Measurements from ENCODE around the gene COX19. TPM values are rescaled to one million over a fixed set of nuclear protein-coding genes. Genes with fewer than 3 reads are reported as not detected.
"Not testable (repeated sequence)": the region's sequence is repeated elsewhere in the genome, so short reads cannot be mapped to it uniquely, and the experiment has no call there.

Gene COX19
- total and polyA plus RNA-seq, 5 experiments from 2014 or later, result 19.3 to 49.0 (median 21.5) TPM

DNA sequence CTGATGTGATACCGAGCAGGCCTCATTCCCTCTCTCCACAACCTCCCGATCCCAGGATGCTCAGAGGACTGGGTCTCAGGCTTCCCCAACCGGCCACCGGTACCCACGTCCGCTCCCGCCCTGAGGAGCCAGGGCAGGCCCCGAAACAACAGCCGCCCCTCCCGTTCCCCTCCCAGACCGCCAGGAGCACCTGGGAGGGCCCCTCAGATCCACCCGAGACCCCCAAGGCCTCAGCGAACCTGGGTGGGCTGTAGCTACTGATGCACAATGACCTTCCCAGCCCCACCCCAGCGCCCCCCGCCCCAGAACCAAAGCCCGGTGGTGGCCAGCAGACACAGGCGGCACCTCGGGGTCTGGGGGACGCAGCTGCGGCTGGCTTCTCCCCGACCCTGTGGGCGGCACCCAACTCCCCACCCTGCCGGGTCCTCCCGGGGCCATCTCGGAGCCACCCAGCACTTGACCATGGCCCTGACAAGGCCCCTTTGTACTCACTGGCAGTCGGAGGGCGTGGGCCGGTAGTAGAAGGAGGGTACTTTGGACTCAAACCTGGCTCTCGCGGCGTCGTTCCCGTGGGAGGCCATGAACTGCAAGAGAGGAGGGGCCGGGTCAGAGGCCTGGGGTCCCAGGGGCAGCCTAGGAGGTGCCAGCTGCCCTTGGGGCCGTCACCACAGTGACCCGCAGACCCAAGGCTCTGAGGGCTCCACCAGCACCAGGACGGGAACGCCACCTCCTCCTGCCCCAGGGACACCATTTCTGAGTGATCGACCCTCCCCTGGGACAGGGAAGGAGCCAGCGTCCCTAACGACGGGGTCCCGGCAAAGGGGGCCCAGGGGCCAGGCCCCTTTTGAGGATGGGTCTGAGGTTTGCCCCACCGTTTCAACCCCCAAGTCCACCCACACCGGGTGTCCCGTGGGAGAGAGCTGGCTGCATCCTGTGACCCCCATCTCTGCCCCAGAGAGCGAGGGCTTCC, 49.0 kb downstream of the COX19 start:
- Mint-ChIP-seq H3K4me3 (peak overlapping the region in 1 of 10 donors; percentile 62), H3K36me3 (no peaks in the 10 kb centered on the region), H3K27me3 (no peaks in the 10 kb centered on the region), H3K4me1 (peaks cover 10 to 55% (median 39%) of the 10 kb centered on the region in 4 donors), H3K27ac (peak overlapping the region in 9 of 10 donors; percentile 74 to 94 (median 89)), H3K9me3 (no peaks in the 10 kb centered on the region)
- ATAC-seq, result no peak
- DNase-seq, result peak in 1 of 10 donors; percentile 16
- POLR2A ChIA-PET, result interaction anchor here (0.6 to 2.0 kb wide), 6 partner anchors 16 to 128 kb away, joined by 3 to 5 read pairs (median 4); partner anchors contain the start of genes COX19 and GET4

DNA sequence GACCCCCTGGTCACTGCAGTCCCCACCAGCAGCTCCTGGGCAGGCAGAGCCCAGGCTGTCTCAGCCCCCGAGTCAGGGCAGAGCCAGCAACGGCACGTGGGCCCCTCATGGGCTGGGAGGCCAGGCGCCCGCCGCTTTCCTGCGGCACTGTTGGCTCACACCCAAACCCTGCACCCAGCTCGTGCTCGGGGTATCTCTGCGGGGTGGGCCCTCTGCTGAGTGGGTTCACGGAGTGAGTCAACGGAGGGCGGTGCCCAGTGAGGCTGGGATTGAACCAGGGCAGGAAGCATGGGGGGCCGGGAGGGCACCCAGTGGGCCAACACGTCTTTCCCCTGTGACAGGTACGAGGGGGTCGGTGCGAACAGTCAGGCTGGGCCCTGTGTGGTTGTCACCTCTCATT, 49.7 kb downstream of the COX19 start:
- peak; percentile 54 to 57 for ATAC-seq
- H3K9me3 Mint-ChIP-seq, result no peaks in the 10 kb centered on the region
- H3K27me3 Mint-ChIP-seq, result no peaks in the 10 kb centered on the region
- peak overlapping the region; percentile 74 to 94 (median 89) for H3K27ac Mint-ChIP-seq
- peak overlapping the region; percentile 39 to 80 (median 64) for H3K4me3 Mint-ChIP-seq
- POLR2A ChIA-PET, result interaction anchor here (0.6 to 2.0 kb wide), 6 partner anchors 15 to 127 kb away, joined by 3 to 5 read pairs (median 4); partner anchors contain the start of genes COX19 and GET4
- peak; percentile 51 to 91 (median 71) for DNase-seq
- no peaks in the 10 kb centered on the region for H3K36me3 Mint-ChIP-seq
- H3K4me1 Mint-ChIP-seq, result peaks cover 10 to 63% (median 47%) of the 10 kb centered on the region in 4 donors

DNA sequence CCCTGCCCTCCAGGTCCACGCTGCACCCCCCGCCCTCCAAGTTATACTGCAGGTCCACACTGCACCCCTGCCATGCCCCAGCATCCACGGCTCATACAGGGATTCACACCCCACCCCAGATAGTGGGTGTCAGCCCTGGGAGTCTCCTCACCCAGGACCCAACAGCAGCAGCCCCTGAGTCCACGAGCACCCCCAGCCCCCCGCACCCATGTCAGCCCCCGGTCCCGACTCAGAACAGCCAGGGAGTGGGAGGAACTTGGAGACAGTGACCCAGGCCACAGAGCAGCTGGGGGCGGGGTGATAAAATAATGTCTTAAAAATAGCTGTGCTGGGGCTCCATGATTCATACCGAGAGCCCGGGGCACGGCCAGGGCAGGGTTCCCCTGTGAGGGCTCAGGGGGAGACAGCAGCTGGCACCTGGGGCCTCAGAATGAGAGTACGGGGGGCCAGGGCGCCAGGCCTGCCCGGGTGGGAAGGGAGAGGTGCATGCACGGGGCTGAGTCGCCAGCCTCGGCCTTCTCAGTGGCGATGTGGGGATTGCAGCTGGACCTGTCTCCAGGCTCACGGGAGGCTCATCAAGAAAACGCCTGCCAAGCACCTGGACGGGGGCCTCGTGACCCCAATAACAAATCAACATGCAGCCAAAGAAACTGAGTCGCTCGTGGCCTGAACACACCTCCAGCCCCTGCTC, 50.7 kb downstream of the COX19 start:
- peaks cover 8 to 58% (median 47%) of the 10 kb centered on the region in 4 donors for H3K4me1 Mint-ChIP-seq

DNA sequence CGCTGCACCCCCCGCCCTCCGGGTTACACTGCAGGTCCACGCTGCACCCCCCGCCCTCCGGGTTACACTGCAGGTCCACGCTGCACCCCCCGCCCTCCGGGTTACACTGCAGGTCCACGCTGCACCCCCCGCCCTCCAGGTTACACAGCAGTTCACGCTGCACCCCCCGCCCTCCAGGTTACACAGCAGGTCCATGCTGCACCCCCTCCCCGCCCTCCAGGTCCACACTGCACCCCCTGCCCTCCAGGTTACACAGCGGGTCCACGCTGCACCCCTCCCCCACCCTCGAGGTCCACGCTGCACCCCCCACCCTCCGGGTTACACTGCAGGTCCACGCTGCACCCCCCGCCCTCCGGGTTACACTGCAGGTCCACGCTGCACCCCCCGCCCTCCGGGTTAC, 51.3 kb downstream of the COX19 start:
- POLR2A ChIA-PET, result interaction anchor here (1.1 to 2.2 kb wide), 8 partner anchors 12 to 50 kb away, joined by 3 to 41 read pairs (median 6); partner anchors contain the start of genes ADAP1, COX19 and GET4
- peak overlapping the region in 2 of 10 donors; percentile 82 to 88 for H3K4me3 Mint-ChIP-seq
- peak in 2 of 10 donors; percentile 11 to 58 for DNase-seq
- not testable (repeated sequence) for H3K36me3 Mint-ChIP-seq, ATAC-seq, H3K27me3 Mint-ChIP-seq, H3K9me3 Mint-ChIP-seq
- H3K4me1 Mint-ChIP-seq, result peaks cover 11 to 56% (median 48%) of the 10 kb centered on the region in 4 donors
- H3K27ac Mint-ChIP-seq, result peak overlapping the region in 3 of 10 donors; percentile 38 to 97 (median 61)

More for the DNA sequence above, 50.7 kb downstream of the COX19 start:
- Mint-ChIP-seq H3K27me3 (no peaks in the 10 kb centered on the region), H3K9me3 (no peaks in the 10 kb centered on the region), H3K27ac (peak overlapping the region; percentile 31 to 94 (median 86)), H3K36me3 (no peaks in the 10 kb centered on the region), H3K4me3 (peak overlapping the region; percentile 36 to 81 (median 71))
- peak in 3 of 10 donors; percentile 17 to 57 (median 31) for DNase-seq
- ATAC-seq, result no peak
- POLR2A ChIA-PET, result interaction anchor here (0.7 to 2.0 kb wide), 5 partner anchors 14 to 49 kb away, joined by 3 to 5 read pairs (median 4); partner anchors contain the start of gene GET4

DNA sequence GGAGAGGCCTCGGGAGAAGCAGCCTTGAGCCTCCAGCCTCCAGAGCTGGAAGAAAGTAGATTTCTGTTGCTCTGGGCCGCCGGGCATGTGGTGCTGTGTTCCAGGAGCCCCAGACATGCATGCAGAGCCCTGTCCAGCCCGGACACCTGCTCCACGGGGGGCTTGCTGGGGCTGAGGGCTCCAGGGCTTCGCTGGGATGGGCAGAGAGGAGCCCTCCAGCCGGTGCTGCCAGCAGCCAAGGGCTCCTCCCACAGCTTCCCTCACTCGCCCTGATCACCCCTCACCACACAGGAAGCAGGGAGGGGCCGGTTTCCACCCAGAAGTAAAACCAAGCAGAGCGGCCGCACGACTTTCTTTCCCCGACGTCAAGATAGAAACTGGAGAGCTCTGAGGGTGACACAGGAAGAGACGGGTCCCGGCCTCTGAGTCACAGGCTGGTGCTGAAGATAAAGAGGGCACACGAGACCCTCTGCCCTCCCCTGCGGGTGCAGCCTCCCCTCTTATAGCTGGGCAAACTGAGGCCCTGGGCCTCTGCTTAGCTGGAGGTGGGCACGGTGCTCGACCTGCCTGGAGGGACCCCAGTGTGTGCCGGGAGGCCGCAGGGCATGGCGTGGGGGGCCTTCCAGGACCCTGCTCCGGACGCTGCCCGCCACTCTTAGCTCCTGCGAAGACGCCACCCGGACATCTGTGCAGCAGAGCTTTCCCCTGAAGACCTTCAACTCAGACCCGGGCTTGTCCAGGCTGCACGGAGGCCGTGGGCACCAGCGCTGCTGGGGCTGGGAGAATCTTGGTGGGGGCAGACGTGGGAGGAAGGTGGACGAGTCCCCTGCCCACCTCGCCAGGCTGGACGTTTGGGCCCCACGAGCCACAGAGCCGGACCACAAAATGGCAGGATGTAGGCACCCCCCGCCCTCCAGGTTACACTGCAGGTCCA, 52.0 kb downstream of the COX19 start:
- peak; percentile 86 to 92 for ATAC-seq
- POLR2A ChIA-PET, result interaction anchor here (1.1 to 2.2 kb wide), 10 partner anchors 11 to 51 kb away, joined by 3 to 41 read pairs (median 6); partner anchors contain the start of genes ADAP1, COX19 and GET4

DNA sequence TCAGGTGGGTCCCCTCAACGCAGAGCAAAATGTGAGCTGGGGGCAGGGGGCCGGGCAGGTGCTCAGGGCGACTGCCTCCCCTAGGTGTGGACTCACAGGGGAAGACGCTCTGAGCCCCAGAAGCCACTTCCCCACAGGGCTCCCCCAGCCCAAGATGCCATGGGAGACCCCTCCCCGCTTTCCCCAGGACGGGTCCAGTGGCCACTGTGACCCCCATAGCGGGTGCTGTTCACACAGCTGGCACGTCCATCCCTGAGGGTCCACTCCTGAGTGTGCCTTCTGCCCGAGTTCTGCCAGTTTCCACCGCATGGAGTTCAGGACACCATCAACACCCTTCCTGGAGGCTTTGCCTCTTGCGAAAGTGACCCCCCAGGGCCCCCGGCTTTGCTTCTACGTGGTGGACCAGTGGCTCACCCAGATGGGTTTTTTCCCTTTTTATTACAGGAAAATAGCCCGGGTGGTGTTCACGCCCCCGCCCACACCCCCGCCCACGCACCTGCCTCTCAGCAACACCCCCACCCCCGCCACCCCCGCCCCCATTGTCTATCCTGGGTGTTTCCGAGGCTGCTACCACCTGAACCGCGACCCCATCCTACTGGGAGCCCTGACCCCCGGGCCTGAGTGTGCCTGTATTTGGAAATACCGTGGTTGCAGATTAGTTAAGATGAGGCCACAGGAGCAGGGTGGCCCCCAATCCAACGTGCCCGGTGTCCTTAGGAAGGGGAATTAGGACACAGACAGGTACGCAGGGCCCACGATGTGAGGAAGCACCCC, 52.8 kb downstream of the COX19 start:
- peaks cover 13 to 56% (median 40%) of the 10 kb centered on the region in 4 donors for H3K4me1 Mint-ChIP-seq
- DNase-seq (peak in 3 of 10 donors; percentile 21 to 39 (median 22)), ATAC-seq (peak in 1 of 2 donors; percentile 0)
- H3K27ac Mint-ChIP-seq, result peak overlapping the region; percentile 92 to 97 (median 94)
- no peaks in the 10 kb centered on the region for H3K36me3 Mint-ChIP-seq
- POLR2A ChIA-PET, result interaction anchor here (1.1 to 2.4 kb wide), 11 partner anchors 10 to 52 kb away, joined by 3 to 41 read pairs (median 7); partner anchors contain the start of genes ADAP1, COX19 and GET4
- no peaks in the 10 kb centered on the region for H3K27me3 Mint-ChIP-seq
- no peaks in the 10 kb centered on the region for H3K9me3 Mint-ChIP-seq
- H3K4me3 Mint-ChIP-seq, result peak overlapping the region; percentile 82 to 93 (median 87)

More for the DNA sequence above, 52.0 kb downstream of the COX19 start:
- H3K9me3 Mint-ChIP-seq, result no peaks in the 10 kb centered on the region
- H3K27ac Mint-ChIP-seq, result peak overlapping the region; percentile 92 to 97 (median 94)
- no peaks in the 10 kb centered on the region for H3K27me3 Mint-ChIP-seq
- peaks cover 11 to 57% (median 43%) of the 10 kb centered on the region in 4 donors for H3K4me1 Mint-ChIP-seq
- no peaks in the 10 kb centered on the region for H3K36me3 Mint-ChIP-seq
- peak; percentile 68 to 95 (median 89) for DNase-seq
- peak overlapping the region; percentile 82 to 93 (median 87) for H3K4me3 Mint-ChIP-seq

DNA sequence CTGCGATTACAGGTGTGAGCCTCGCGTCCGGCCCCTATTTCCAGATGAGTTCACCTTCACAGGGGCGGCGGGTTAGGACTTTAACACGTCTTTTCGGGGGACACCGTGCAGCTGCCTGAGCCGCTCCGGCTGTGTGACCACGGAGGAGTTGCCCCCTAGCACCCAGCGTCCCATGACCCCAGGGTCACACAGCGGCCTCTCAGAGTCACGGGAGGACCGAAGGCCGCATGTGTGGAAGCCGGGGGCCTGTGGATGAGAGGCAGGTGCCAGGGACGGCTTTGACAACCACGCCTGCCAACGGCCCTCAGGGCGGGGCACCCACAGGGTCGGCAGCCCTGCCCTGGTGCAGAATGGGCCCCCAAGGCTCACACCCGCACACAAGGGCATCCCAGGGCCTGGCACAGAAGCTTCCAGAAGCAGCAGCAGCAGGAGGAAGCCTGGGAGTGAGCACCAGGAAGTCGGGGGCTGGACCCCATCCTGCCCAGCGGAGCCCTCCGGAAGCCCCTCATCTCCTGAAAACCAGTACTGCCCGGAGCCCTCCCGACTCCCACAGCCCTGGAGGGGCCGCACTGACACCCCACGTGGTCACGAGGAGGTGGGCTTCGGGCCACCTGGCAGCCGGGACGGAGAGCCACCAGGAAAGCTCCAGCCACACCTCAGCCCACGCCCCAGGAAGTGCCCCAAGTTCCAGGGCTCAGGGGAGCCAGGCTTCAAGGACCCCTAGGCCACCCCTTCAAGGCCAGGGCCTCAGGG, 53.6 kb downstream of the COX19 start:
- Mint-ChIP-seq H3K4me1 (peaks cover 12 to 49% (median 35%) of the 10 kb centered on the region in 4 donors), H3K4me3 (peak overlapping the region in 9 of 10 donors; percentile 36 to 93 (median 84)), H3K9me3 (no peaks in the 10 kb centered on the region), H3K36me3 (no peaks in the 10 kb centered on the region), H3K27ac (peak overlapping the region; percentile 68 to 97 (median 82)), H3K27me3 (no peaks in the 10 kb centered on the region)
- POLR2A ChIA-PET, result interaction anchor here (1.3 to 2.4 kb wide), 4 partner anchors 11 to 53 kb away, joined by 4 to 41 read pairs (median 8); partner anchors contain the start of gene COX19
- ATAC-seq (no peak), DNase-seq (peak in 3 of 10 donors; percentile 17 to 59 (median 17))

DNA sequence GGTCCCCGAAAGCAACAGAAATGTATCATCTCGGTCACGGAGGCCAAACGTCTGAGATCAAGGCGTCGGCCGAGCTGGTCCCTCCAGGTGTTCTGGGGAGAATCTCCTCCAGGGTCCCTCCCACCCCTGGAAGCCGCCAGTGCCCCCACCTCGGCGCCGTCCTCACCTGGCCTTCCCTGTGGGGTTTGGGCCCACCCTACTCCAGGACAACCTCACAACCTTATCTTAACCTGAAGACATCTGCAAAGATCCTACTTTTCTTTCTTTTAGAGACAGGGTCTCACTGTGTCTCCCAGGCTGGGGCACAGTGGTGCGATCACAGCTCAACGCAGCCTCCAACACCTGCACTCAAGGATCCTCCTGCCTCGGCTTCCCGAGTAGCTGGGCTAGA, 54.3 kb downstream of the COX19 start:
- H3K27ac Mint-ChIP-seq, result peak overlapping the region; percentile 68 to 97 (median 80)
- peak in 2 of 10 donors; percentile 15 to 56 for DNase-seq
- no peak for ATAC-seq
- H3K4me3 Mint-ChIP-seq, result peak overlapping the region in 9 of 10 donors; percentile 23 to 82 (median 58)
- H3K27me3 Mint-ChIP-seq, result no peaks in the 10 kb centered on the region
- H3K36me3 Mint-ChIP-seq, result no peaks in the 10 kb centered on the region
- POLR2A ChIA-PET, result interaction anchor here (2.4 kb wide), 1 partner anchor 11 kb away, joined by 8 read pairs; no protein-coding TSS in a partner anchor
- peaks cover 15 to 47% (median 38%) of the 10 kb centered on the region in 4 donors for H3K4me1 Mint-ChIP-seq
- H3K9me3 Mint-ChIP-seq, result no peaks in the 10 kb centered on the region

DNA sequence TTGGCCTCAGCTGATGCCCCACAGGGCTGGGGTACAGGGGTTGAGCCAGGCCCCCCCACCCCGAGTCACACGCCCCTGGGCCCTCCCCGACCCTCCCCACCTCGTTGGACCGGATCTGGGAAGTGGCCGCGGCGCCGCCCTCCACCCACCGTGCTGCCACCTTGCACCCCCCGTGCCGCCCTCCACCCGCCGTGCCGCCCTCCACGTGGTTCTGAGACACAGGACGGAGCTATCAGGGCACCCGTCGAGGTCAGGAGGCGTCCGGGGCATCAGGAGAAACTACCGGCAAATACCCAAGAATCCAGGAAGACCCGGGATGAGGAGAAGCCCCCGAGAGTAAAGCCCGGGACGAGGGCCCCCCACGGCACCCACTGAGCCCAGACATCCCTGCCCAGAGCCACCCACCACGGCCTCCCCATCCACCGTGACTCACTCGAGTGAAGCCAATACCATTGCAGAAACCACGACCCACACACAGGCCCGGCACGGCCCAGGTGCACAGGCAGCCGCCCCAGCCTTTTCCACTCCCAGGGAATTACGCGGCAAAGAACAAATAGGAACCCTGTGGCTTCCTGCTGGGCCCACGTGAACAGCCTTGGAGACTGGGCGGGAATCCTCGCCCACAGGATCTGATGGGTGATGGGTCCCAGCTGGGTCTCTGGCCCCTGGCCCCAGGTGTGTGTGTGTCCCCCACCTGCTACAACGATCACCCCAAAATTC, 54.8 kb downstream of the COX19 start:
- Mint-ChIP-seq H3K36me3 (no peaks in the 10 kb centered on the region), H3K27me3 (no peaks in the 10 kb centered on the region), H3K4me3 (peak overlapping the region in 7 of 10 donors; percentile 23 to 82 (median 58)), H3K9me3 (no peaks in the 10 kb centered on the region), H3K4me1 (peaks cover 16 to 43% (median 36%) of the 10 kb centered on the region in 4 donors), H3K27ac (peak overlapping the region in 9 of 10 donors; percentile 68 to 97 (median 80))
- DNase-seq (peak in 1 of 10 donors; percentile 46), ATAC-seq (no peak)
- POLR2A ChIA-PET, result interaction anchor here (0.5 to 2.4 kb wide), 2 partner anchors 10 to 107 kb away, joined by 3 to 8 read pairs; no protein-coding TSS in a partner anchor
